Stimulated activated naive CD4-positive, alpha-beta T cell (primary cell): ENCODE measurements around the gene DIRAS3.
"Not testable (repeated sequence)": the region's sequence is repeated elsewhere in the genome, so short reads cannot be mapped to it uniquely, and the experiment has no call there.

ENCODE experiments used
- DNase-seq, 6 experiments: peaks; one replicate each; lab custom pipeline; 2025; lab: John Stamatoyannopoulos, UW

Gene DIRAS3, protein sequence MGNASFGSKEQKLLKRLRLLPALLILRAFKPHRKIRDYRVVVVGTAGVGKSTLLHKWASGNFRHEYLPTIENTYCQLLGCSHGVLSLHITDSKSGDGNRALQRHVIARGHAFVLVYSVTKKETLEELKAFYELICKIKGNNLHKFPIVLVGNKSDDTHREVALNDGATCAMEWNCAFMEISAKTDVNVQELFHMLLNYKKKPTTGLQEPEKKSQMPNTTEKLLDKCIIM

DNA sequence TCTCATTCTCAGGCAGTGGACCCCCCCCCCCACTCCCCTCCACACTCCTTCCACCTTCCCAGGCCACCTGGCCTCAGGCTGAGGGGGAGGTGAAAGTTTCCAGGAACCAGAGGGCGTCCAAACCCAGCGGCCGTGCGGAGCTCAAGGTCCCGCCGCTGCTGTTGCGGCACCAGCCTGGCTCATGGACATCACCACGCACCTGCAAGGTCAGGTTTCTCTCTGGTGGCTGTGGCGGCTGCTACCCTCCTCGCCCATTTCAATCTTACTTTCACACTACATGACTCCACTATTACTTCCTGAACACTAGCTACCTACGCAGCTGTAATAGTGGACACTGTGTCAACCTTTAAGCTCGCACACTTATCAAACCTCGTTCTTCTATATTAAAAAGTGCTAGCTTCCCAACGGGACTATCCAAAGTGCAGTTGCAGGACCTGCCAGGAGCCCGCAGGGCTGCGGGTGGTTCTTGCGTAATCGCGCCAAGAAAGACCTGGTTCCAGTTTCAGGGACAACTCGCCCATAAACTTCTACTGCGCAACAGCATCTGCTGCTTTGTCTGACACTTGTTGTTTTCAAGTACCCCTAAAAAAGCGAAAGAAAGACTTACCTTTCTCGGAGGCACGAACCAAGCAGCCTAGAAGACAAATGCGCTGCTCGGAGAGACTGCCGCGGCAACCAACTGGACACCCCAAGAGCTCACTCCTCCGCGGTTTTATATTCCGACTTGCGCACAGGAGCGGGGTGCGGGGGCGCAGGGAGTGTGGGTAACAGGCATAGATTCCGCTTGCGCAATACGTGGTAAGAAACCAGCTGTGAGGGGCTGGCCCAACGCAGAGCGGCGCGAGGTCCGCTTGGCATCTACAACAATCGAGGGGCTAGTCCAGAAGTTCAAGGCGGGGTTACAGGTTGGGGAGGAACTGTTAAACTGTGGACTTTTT lies at the start of gene DIRAS3:
Gene DIRAS3 (minus strand): TSS at position 687 of the 938 bp plus-strand sequence. CDS start 3,330 bp downstream, outside the sequence.
- no peak for DNase-seq

DNA sequence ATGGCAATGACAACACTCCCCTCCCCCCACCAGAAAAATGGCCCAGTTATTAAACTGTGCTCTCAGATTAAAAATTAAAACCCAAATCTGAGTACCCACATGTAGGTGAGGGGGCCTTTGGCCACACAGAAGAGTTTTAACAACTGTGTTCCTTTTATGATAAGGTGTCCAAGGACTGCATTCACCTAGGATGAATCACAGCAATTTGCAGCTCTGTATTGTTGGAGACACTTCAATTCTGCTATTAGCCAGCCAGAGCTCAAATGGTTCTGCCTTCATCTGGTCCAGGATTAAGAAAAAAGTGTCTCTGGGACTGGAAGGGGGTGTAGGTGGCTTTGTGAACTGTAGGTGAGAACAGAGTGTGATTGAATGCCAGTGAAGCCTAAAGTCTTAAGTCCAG lies 43.3 kb upstream of the DIRAS3 start:
- no peak for DNase-seq

DNA sequence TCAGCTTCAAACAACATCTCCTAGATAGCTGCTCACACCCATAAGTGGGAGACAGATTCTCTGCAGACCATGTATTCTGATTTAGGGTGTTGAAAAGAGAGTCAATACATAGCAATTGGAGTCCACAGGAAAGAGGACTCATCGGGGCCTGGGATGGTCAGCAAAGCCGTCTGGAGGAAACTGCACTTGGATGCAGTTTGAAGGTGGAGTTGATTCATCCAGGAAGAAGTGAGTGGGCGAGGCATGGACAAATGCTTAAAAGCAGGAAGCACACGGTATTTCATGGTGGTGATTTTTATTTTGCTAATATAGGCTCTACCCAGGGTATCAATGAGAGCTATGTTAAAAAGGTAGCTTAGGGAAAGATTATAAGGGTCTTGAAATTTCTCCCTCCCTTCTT lies 36.8 kb upstream of the DIRAS3 start:
- no peak for DNase-seq

DNA sequence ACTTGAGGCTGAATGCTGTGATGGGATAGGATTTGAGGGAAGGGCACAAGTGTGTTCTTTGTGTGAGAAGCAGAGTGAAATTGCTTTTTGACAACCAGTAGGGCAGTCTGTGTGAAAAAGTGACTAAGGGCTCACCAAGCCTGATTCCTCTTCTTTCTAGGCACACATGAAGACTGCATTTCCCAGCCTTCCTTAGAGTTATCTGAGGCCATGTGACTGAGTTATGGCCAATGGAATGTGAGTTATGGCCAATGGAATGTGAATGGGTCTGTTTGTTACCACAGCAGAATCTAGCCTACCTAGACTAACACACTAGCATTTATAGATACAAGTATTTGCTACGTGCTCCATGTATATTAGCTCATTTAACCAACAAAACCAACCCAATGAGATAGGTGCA lies 35.3 kb upstream of the DIRAS3 start:
- no peak for DNase-seq

DNA sequence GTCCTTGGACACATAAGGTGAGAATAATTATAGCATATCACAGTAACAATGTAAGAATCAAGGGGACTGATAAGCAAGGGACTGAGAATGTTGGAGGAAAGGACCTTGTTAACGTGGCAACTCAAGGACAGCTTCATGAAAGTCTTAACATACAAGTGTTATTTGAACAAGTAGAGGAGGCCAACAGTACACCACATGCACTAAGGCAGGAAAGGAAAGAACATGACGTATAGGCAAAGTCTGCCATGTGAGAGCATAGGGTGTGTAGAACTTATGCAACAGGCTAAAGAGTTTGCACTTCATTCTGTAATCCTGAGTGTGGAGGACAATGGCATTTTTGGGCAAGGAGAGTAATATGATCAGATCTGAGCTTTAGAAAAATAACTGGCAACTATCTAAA lies 33.3 kb upstream of the DIRAS3 start:
- DNase-seq, result no peak

DNA sequence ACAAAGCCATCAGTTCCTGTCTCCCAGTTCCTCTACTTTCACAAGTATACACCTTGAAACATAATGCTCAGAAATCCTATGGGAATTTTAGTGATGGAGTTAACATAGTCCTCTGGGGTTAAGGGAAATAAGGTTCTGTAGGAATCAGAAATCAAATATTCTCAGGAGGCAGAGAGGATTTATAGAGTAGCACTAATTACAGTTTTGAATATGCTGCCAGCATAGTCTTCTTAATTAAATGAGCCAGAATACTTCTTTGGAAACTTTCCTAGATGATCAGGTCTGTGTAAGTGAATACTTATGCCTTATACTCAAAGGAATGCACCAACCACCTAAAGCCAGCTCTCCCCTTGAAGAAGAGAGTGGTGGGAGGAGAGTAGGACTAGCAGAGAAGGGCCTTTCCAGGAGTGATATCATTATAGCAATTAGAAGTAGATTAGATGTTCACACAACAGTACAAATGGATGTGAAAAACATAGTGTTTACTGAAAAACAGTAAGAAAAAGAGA lies 31.4 kb upstream of the DIRAS3 start:
- DNase-seq, result no peak

DNA sequence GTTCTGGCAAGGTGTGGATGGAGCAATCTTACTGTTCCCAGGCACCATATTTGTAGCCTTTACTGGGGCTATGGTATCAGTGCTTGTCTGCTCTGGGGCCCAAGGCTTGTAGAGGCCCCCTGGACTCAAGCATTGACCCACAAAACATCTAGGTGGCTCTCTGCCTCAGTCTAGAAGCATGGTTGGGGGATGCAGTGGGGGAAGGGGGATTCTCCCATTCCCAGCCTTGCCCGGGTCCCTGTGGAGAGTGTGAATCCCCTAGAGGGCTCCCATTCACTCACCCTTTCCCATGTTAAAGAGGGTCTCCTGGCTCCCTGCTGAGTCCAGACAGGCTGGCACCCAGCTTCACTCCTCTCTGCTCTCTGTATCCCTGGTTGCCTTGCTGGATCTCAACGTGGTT lies 28.2 kb upstream of the DIRAS3 start:
- DNase-seq, result no peak

DNA sequence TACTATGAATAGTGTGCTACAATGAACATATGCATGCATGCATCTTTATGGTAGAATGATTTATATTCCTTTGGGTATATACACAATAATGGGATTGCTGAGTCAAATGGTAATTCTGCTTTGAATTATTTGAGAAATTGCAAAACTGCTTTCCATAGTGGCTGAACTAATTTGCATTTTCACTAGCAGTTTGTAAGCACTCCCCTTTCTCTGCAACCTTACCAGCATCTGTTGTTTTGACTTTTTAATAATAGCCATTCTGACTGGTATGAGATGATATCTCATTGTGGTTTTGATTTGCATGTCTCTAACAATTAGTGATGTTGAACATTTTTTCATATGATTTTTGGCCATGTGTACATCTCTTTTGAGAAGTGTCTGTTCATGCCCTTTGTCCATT lies 24.0 kb upstream of the DIRAS3 start:
- no peak for DNase-seq

DNA sequence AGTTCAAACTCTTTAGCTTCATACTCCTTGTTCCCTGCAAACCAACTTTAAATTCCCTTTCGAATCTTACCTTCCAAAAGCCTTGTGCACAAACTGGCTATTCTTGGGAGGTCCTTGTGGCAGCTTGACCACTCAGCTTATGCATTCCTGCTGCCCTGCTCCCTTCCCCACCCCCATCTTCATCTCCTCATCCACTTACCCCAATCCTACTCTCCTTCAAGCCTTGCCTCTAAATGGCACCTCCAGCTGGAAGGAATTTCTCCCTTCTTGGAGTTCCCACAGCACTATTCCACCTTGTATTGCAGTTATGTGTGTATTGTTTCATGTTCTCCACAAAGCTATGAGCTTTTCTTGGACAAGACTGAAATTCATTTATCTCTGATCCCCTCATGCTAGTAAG lies 15.3 kb upstream of the DIRAS3 start:
- DNase-seq, result no peak

DNA sequence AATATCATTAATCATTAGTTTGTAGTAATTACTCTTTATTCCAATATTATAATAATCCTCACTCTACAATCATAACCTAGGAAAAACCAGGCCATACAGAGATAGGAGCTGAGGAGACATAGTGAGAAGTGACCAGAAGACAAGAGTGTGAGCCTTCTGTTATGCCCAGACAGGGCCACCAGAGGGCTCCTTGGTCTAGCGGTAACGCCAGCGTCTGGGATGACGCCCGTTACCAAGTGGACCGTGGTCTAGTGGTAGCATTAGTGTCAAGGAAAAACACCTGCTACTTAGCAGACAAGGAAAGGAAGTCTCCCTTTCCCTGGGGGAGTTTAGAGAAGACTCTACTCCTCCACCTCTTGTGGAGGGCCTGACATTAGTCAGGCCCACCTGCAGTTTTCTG lies 7.6 kb upstream of the DIRAS3 start:
- DNase-seq, result not testable (repeated sequence)

DNA sequence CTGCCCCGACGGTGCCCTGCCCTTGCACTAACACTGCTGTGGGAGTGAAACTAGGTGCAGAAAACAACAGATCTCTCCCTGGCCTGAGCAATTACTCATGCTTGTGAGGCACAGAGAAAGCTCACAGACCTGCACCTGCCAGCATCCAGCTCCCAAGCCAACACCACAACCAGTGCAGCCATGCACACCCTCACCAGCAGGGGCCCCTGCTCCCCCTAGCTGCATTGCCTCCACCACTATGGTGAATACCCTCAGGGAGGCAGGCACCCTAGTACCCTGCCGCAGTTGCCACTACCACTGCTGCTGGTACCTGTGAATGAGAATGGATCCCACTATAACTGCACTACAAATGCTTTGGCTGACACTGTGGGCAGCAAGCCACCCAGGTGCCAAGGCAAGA lies 7.1 kb upstream of the DIRAS3 start:
- no peak for DNase-seq

DNA sequence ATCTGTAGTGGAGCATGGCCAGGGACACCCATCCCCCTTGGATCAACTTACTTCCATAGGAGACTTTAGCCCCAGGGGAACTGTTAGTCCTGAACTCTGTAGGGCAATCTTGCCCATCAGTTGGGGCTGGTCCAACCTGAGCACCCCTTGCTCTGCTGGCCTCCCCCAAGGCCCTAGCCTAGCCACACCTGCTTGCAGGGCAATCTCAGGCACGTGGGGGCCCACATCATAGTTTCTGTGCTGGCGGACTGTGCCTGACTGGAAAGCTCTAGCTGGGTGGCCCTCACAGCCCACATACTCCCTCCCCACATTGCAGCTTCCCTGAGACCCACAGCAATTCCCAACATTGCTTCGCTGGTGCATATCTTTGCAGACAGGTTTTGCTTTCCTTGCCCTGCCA lies 6.6 kb upstream of the DIRAS3 start:
- DNase-seq, result no peak

DNA sequence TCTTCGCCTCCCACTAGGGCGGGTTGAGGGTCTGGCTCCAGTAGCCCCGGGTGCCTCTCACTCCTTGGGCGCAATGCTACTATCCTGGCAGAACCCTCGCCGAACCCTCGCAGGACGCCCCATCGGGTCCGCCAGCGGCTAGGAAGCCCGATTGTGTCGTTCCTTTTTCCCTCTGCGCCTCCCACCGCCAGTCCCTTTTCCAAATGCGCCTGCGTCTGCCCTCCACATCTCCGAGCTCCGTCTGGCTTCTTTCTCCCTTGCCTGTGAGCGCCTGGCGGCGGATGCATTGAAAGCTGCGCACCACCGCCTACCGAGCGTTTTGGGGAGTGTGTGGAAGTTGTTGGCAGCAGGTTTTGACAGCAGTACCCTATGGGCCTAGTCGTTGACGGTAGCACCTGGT lies 1.0 kb upstream of the DIRAS3 start:
- no peak for DNase-seq

DNA sequence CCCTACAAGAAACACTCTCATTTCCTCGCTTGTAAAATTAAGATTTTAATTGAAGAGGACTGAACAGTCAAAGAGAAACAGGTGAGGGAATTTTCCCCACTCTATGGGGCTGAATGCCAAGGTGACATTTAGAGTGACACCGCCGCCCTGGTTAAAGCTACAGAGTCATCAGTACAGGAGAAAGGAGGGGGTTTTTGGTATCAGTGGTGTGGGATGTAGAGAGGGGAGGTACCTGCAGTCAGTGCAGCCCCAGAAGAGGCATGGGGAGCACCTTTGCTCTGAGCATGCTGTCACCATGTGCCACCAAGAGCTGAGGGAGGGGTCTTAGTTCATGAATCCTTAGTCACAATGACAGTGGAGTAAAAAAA lies 2.8 kb downstream of the DIRAS3 start:
- no peak for DNase-seq

DNA sequence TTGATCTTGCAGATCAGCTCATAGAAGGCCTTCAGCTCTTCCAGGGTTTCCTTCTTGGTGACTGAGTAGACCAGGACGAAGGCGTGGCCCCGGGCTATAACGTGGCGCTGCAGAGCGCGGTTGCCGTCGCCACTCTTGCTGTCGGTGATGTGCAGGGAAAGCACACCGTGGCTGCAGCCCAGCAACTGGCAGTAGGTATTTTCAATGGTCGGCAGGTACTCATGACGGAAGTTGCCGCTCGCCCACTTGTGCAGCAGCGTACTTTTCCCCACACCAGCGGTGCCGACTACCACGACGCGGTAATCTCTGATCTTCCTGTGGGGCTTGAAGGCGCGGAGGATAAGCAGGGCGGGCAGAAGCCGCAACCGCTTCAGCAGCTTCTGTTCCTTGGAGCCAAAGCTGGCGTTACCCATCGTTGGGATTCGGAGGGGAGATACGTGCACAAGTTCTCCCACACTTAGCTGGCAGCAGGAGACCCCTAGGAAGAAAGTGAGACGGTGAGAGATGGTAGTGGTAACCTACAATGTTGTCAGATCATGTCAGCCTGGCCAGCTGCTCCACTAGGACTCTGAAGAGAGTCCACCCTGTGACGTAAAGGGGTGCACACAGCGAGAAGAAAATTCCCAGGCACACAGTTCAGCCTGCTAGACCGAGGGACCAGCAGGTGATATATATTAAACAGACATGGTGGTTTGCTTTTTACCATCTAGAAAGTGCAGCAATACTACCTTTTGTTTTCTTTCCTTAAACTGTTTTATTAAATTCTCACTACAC lies 3.4 kb downstream of the DIRAS3 start:
- DNase-seq, result no peak

DNA sequence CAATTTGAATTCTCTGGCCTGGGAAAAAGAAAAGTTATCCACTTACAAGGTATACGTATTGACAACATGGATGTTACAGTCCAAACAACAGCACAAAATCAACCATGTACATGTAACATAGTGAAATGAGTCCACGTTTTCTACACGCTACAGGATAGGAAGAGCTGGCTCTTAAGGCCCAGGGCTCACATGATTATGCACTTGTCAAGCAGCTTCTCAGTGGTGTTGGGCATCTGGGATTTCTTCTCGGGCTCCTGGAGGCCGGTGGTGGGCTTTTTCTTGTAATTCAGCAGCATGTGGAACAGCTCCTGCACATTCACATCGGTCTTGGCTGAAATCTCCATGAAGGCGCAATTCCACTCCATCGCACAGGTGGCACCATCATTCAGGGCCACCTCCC lies 4.0 kb downstream of the DIRAS3 start:
- no peak for DNase-seq

DNA sequence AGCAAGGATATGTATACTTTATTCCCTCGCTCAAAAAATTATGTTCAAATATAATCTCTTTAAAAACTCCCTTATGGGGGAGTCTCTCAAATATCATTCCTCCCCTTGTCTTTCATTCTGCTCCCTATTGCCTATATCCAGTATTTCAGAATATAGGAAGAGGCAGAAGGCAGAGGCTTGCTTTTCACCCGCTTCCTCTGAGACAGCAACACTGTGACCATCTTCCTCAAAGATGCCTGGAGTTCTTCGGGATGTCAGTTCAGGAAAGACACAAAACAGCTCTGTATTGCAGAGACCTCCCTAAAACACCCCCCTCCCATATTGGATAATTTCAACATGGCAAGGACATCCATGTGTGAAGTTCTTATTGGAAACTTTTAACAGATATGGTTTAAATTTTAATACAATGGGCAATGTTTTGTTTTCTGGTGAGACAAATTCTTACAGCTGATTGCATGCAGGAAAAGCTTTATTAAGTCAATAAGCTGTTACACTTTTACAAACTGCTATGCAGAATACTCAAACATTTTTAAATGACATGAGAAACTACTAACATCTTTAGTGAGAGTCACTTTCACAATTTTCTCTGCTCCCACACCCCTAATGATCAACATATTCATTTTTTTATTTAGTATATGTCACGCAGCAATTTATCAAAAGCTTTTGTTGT lies 4.8 kb downstream of the DIRAS3 start:
- DNase-seq, result no peak

DNA sequence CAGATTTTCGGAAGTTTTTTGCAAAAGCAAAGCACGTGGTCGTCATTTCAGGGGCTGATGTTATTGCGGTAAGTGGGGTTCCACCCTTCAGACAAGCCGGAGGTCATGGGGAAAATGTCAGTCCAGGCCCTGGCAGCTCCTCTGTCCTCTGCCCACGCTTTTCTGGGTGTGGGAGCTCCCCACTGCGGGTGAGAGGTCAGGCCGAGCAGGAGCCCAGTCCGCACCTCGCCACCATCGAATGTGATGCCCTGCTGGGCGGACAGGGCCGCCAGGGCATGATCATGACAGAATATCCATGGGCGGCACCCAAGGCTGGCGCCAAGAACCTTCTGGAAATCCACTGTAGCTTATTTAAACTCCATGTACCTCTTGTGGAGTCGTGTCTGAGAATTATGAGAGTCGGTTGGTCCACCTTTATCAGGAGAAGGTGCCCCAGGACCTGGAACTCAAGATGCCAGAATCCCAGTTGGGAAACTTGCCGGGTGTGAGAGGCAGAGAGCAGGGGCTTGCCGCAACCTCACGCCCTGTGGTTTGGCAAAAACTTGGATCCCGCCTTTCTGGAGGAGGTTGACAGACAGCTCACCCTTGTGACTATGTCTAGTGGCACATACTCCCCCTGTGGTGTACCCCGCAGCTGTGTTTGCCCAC lies 6.9 kb downstream of the DIRAS3 start:
- DNase-seq, result no peak

DNA sequence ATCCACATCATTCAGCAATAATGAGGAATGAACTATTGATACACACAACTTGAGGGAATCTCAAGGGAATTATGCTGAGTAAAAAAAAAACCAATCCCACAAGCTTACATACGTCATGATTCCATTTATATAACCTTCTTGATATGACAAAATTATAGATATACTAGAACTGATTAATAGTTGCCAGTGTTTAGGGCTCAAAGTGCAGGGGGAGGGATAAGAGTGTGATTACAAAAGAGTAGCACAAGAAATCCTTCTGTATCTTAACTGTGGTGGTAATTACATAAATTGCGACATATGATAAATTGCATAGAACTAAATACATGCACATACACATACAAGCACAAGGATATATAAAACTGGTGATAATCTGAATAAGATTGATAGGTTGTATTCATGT lies 13.5 kb downstream of the DIRAS3 start:
- DNase-seq, result no peak

DNA sequence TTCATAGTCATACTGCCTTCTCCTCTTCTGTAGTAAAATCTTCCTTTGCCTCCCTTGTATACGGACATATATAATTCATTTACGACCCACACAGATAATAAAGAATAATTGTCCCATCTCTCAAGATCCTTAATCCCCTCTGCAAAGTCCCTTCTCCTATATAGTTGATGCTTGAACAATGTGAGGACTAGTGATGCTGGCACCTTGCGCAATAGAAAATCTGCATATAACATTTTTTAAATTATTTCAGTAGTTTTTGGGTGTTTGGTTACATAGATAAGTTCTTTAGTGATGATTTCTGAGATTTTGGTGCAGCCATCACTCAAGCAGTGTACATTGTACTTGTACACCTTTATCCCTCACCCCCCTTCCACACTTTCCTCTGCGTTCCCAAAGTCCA lies 21.0 kb downstream of the DIRAS3 start:
- DNase-seq, result no peak

DNA sequence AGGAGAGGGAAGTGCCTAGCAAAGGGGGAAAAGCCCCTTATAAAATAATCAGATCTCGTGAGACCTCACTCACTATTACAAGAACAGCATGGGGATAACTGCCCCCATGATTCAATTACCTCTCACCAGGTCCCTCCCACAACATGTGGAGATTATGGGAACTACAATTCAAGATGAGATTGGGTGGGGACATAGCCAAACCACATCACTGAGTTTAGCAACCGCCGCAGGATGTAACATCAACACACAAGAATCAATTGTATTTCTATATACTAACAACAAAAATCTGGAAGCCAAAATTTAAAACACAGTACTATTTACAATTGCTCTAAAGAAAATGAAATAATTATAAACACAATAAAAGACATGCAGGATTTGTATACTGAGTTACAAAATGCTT lies 21.9 kb downstream of the DIRAS3 start:
- DNase-seq, result no peak
